ENCODE data around the gene ZNF674. TPM values are rescaled to one million over a fixed set of nuclear protein-coding genes. Genes with fewer than 3 reads are reported as not detected.

The ZNF674 gene
- total and polyA plus RNA-seq, 10 of the 15 experiments (the other 5 are each of a cell fraction or from before 2014, with no cell fraction given), result 1.0 to 3.7 (median 1.8) TPM

- peaks cover 10% of the 10 kb centered on the region for H3K79me2 ChIP-seq (ENCODE audit: control insufficient read depth, insufficient read depth, low read length)
- no peaks in the 10 kb centered on the region for H3K27me3 ChIP-seq (replicated peaks in 1 of 2; ENCODE audit: control insufficient read depth in 2 of 2, insufficient read depth in 2 of 2, low read length in 1 of 2)
- ChIA-PET POLR2A (interaction anchor here (0.6 to 1.4 kb wide), 5 partner anchors 9 to 241 kb away, joined by 3 to 6 read pairs (median 3); no protein-coding TSS in a partner anchor), SMC1A (ENCODE audit: uncharacterized antibody, unreplicated experiment) (interaction anchor here (0.6 to 3.7 kb wide), 7 partner anchors 9 to 236 kb away, joined by 3 to 17 read pairs (median 4); no protein-coding TSS in a partner anchor), CTCF (interaction anchor here (0.6 to 1.6 kb wide), 11 partner anchors 10 to 1262 kb away, joined by 3 to 7 read pairs (median 3); no protein-coding TSS in a partner anchor), RAD21 (ENCODE audit: unreplicated experiment) (interaction anchor here (0.6 to 2.2 kb wide), 3 partner anchors 17 to 36 kb away, joined by 4 to 7 read pairs (median 5); no protein-coding TSS in a partner anchor)
- no peak overlapping the region for H3K4me3 ChIP-seq
- DNase-seq (ENCODE audit: low read depth, low spot score) (no peak), ATAC-seq (0 out of 3 replicates have a peak, but pooled peaks have one; percentile 14), FAIRE-seq (no peak)
- intact Hi-C loops (cut with micrococcal nuclease; ENCODE audit: unreplicated experiment), result no loop called here
- 86% methylated on average over 7 of the region's 7 CpGs for WGBS (ENCODE audit: insufficient coverage, insufficient replicate concordance, low lambda C conversion rate, missing lambda C conversion rate)
- no TSS peak for BruUV-seq (replicated peaks)
- peaks cover 21% of the 10 kb centered on the region for H3K4me1 ChIP-seq (ENCODE audit: control insufficient read depth, insufficient read depth, low read length)
- no peak overlapping the region for H2AFZ ChIP-seq (ENCODE audit: control insufficient read depth, low read depth, low read length)
- H3K9ac ChIP-seq (ENCODE audit: control insufficient read depth, insufficient read depth, low read length), result no peak overlapping the region
- no peaks in the 10 kb centered on the region; a peak in 1 of 4 replicates for H3K36me3 ChIP-seq (ENCODE audit: control insufficient read depth in 2 of 2, insufficient read depth in 2 of 2, low read length in 1 of 2)
- in situ Hi-C loops (cut with MboI), result no loop called here
- H3K4me2 ChIP-seq (ENCODE audit: control insufficient read depth, insufficient read depth), result no peak overlapping the region
- H3K27ac ChIP-seq (ENCODE audit: control insufficient read depth, insufficient read depth), result no peak overlapping the region
- H4K20me1 ChIP-seq (ENCODE audit: control insufficient read depth, insufficient read depth), result no peaks in the 10 kb centered on the region
- H3K9me3 ChIP-seq (replicated peaks; ENCODE audit: control insufficient read depth, insufficient read depth, low read length), result no peaks in the 10 kb centered on the region; the same call in 2 of the 3 replicates
- TF ChIP-seq POU2F2 (IDR thresholded peaks at IDR 0.05; ENCODE audit: borderline replicate concordance, low read depth, low read length) (no peak), ZNF384 (IDR thresholded peaks at IDR 0.05; ENCODE audit: borderline replicate concordance, low read depth, low read length) (no peak), CBFB (IDR thresholded peaks at IDR 0.05; ENCODE audit: low read depth) (no peak), NFXL1 (IDR thresholded peaks at IDR 0.05; ENCODE audit: borderline replicate concordance) (no peak), ZNF592 (IDR thresholded peaks at IDR 0.05) (no peak), RAD21 (IDR thresholded peaks at IDR 0.05; ENCODE audit: insufficient read depth, low read depth, low read length) (no peak)
Observed at GRCh38 chrX:46589977-46590723, 44.9 kb upstream of the ZNF674 start.

Measured in GM12878 (cell line).